T-helper 1 cell treated with Interleukin-12 subunit alpha and Interleukin-12 subunit beta and Interleukin-4 antibody, amounts not matched to agents 30 μg/mL and 1 μg/mL, for 36 hours (primary cell): Measurements from ENCODE around the gene FAM9B.

ENCODE experiments used
- H3K27ac Mint-ChIP-seq: one replicate; pipeline ENCODE4 v1.8.0; 2021; ENCODE audit warnings: mild to moderate bottlenecking, mixed read lengths
- H3K27me3 Mint-ChIP-seq: one replicate; pipeline ENCODE4 v1.8.0; 2021; ENCODE audit warnings: low read depth, mixed read lengths
- H3K36me3 Mint-ChIP-seq: one replicate; pipeline ENCODE4 v1.8.0; 2021; ENCODE audit warnings: low read depth, mixed read lengths
- H3K4me1 Mint-ChIP-seq: one replicate; pipeline ENCODE4 v1.8.0; 2021; ENCODE audit warnings: low read depth, mixed read lengths
- H3K4me3 Mint-ChIP-seq: one replicate; pipeline ENCODE4 v1.8.0; 2021; ENCODE audit warnings: mild to moderate bottlenecking, moderate library complexity, mixed read lengths
- H3K9me3 Mint-ChIP-seq: one replicate; pipeline ENCODE4 v1.8.0; 2021; ENCODE audit warnings: mixed read lengths

FAM9B gene

DNA sequence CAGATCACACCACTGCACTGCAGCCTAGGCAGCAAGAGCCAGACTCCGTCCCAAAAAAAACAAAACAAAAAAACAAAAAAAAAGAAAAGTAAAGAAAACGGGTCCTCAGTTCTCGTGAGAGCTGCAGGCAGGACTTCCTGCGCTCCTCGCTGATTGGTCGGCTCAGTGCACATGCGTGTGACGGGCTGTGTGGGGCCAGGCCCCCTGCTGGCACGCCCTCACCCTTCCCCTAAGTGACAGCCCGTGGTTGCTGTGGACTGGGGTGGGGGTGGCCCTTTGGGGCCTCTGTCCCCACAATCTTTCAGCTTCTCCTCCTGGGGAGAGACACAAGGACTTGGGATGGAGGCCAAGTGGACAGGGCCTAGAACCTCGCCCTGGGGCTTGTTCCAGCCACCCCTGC, at the start of gene FAM9B:
TSS of gene FAM9B (minus strand) at position 139 of the 400 bp plus-strand sequence. CDS start 1,141 bp downstream, outside the sequence.
- no peaks in the 10 kb centered on the region for H3K36me3 Mint-ChIP-seq
- no peaks in the 10 kb centered on the region for H3K9me3 Mint-ChIP-seq
- H3K4me1 Mint-ChIP-seq = peaks cover 4% of the 10 kb centered on the region
- peaks cover 4% of the 10 kb centered on the region for H3K27me3 Mint-ChIP-seq
- no peak within 1 kb of the TSS for H3K27ac Mint-ChIP-seq
- H3K4me3 Mint-ChIP-seq = no peak within 1 kb of the TSS

- Mint-ChIP-seq H3K4me1 (no peaks in the 10 kb centered on the region), H3K9me3 (peaks cover 6% of the 10 kb centered on the region), H3K27ac (no peak overlapping the region), H3K36me3 (peaks cover 2% of the 10 kb centered on the region), H3K27me3 (no peaks in the 10 kb centered on the region), H3K4me3 (no peak overlapping the region)
These were observed 47.3 kb upstream of the FAM9B start for GRCh38 chrX:9081271-9081670.

GRCh38 chrX:9074326-9074725, 40.4 kb upstream of the FAM9B start:
- H3K27ac Mint-ChIP-seq = no peak overlapping the region
- no peak overlapping the region for H3K4me3 Mint-ChIP-seq
- H3K4me1 Mint-ChIP-seq = no peaks in the 10 kb centered on the region
- no peaks in the 10 kb centered on the region for H3K27me3 Mint-ChIP-seq
- H3K9me3 Mint-ChIP-seq = no peaks in the 10 kb centered on the region
- H3K36me3 Mint-ChIP-seq = no peaks in the 10 kb centered on the region

- no peaks in the 10 kb centered on the region for H3K27me3 Mint-ChIP-seq
- H3K4me3 Mint-ChIP-seq = no peak overlapping the region
- no peaks in the 10 kb centered on the region for H3K9me3 Mint-ChIP-seq
- no peak overlapping the region for H3K27ac Mint-ChIP-seq
- no peaks in the 10 kb centered on the region for H3K36me3 Mint-ChIP-seq
- H3K4me1 Mint-ChIP-seq = no peaks in the 10 kb centered on the region
These were observed 38.4 kb upstream of the FAM9B start for GRCh38 chrX:9072281-9072680.

DNA sequence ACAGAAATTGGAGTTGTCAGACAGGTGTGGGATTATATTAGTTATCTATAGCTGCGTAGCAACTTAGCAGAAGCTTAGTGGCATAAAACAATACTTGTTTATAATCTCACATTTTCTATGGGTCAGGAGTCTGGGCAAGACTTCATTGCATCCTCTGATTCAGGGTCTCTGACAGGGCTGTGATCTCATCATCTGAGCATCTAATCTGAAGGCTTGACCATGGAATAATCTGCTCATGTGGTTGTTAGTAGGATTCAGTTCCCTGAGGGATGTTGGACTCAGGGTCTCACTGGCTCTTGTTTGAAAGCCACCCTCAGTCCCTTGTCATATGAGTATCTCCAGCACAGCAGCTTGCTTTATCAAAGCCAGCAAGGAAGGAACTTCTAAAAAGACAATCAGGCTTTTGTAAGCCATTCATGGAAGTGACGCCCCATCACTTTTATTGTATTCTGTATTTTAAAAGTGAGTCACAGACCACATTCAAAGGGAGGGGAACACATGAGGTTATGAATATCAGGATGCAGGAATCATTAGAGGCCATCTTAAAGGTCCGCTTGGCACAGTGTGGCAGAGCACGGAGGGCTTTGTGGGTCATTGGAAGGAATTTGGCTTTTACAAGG, 37.2 kb upstream of the FAM9B start:
- Mint-ChIP-seq H3K27me3 (no peaks in the 10 kb centered on the region), H3K9me3 (no peaks in the 10 kb centered on the region), H3K27ac (no peak overlapping the region), H3K36me3 (no peaks in the 10 kb centered on the region), H3K4me1 (no peaks in the 10 kb centered on the region), H3K4me3 (no peak overlapping the region)

DNA sequence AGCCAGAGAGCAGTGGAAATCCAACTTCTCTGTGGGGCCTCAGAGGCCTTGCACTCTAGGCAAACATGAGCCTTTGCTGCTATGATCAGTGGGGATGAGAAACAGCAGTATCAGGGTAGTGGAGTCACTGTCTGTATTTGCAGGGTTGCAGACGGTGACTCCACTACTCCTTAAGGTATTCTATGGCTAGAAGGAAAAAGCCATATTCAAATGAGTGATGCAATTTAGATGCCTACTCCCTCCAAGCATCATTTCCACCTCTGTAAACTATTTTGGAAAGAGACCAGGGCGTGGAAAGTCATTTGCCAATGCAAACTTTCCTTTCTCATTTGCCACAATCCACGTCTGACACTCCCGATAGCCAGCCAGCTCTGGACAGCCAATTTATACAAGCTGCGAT, 35.6 kb upstream of the FAM9B start:
- Mint-ChIP-seq H3K9me3 (no peaks in the 10 kb centered on the region), H3K27ac (no peak overlapping the region), H3K27me3 (no peaks in the 10 kb centered on the region), H3K36me3 (no peaks in the 10 kb centered on the region), H3K4me1 (no peaks in the 10 kb centered on the region), H3K4me3 (no peak overlapping the region)

DNA sequence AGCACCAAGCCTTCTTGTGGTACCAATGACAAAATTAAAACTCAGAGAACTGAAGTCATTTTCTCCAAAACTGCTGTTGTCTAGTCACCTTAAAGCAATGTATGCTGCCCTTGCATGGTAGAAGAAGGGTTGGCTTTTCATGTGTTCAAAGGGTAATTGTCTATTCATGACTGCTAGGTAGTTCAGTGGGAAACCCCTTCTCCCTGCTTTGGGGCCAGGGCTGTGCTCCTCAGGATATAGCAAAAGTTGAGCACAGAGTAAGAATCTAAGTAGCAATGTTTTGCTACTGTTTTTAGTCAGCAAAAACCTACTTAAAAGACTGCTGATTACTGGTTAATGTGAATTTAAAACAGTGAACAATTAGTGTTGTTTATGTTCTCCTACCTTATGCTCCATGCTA, 30.8 kb upstream of the FAM9B start:
- H3K9me3 Mint-ChIP-seq = no peaks in the 10 kb centered on the region
- no peaks in the 10 kb centered on the region for H3K36me3 Mint-ChIP-seq
- no peak overlapping the region for H3K4me3 Mint-ChIP-seq
- no peak overlapping the region for H3K27ac Mint-ChIP-seq
- H3K4me1 Mint-ChIP-seq = no peaks in the 10 kb centered on the region
- H3K27me3 Mint-ChIP-seq = no peaks in the 10 kb centered on the region

- no peak overlapping the region for H3K4me3 Mint-ChIP-seq
- no peak overlapping the region for H3K27ac Mint-ChIP-seq
- H3K36me3 Mint-ChIP-seq = no peaks in the 10 kb centered on the region
- no peaks in the 10 kb centered on the region for H3K9me3 Mint-ChIP-seq
- H3K4me1 Mint-ChIP-seq = no peaks in the 10 kb centered on the region
- H3K27me3 Mint-ChIP-seq = no peaks in the 10 kb centered on the region
These were observed 28.7 kb upstream of the FAM9B start for GRCh38 chrX:9062641-9063040.

DNA sequence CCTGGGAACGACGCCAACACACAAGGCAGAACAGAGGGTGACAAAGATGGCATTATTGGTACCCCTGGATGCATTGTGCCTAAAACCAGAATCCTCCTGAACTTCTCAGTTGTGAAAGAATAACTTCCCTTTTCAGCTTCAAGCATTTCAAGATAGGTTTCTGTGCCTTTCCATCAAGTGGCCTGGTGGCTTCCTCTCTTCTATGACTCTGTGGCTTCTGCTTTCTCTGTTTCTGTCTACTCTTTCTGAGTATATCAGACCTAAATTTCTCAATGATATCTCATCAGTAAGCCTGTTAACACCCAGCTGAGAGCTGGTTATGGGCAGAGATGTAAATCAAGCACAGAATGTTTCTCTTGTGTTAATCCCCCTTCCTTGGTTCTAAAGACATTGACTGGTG, 21.4 kb upstream of the FAM9B start:
- Mint-ChIP-seq H3K4me1 (no peaks in the 10 kb centered on the region), H3K9me3 (no peaks in the 10 kb centered on the region), H3K4me3 (no peak overlapping the region), H3K36me3 (no peaks in the 10 kb centered on the region), H3K27ac (no peak overlapping the region), H3K27me3 (no peaks in the 10 kb centered on the region)

DNA sequence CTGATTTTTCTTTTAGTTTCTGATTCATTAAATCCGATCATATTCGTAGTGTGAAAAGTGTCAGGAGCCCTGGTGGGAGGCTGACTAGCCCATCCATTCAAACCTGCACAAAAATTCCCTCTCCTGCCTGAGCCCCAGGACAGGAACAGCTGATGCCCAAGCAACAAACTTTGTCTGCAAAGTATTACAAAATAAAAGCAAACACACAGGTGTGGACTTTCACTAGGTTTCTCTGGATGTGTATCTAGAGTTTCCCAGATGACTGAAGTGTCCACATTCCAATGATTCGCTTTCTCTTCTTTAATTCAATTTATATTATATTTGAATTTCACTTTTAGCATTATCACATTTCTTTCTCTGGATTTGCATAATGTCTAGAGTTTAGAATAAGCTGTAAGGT, 18.2 kb upstream of the FAM9B start:
- Mint-ChIP-seq H3K4me1 (no peaks in the 10 kb centered on the region), H3K27me3 (no peaks in the 10 kb centered on the region), H3K36me3 (no peaks in the 10 kb centered on the region), H3K4me3 (no peak overlapping the region), H3K9me3 (no peaks in the 10 kb centered on the region), H3K27ac (no peak overlapping the region)

DNA sequence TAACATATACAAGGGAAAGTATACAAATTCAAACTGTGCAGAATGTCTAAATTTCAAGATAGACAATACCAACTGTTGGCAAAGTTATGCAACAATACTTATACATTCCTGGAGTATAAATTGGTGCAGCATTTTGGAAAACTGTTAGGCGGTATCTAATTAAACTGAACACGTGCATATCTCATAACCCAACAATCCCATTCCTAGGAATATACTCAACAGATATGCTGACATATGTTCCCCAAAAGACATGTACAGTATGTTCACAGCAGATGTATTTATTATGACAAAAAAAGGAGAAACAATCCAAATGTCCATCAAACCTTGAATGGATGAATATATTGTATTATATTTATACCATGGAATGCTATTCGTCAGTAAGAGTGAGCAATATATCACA, 16.4 kb upstream of the FAM9B start:
- no peaks in the 10 kb centered on the region for H3K9me3 Mint-ChIP-seq
- no peaks in the 10 kb centered on the region for H3K36me3 Mint-ChIP-seq
- H3K4me3 Mint-ChIP-seq = no peak overlapping the region
- H3K27me3 Mint-ChIP-seq = no peaks in the 10 kb centered on the region
- H3K4me1 Mint-ChIP-seq = no peaks in the 10 kb centered on the region
- no peak overlapping the region for H3K27ac Mint-ChIP-seq

DNA sequence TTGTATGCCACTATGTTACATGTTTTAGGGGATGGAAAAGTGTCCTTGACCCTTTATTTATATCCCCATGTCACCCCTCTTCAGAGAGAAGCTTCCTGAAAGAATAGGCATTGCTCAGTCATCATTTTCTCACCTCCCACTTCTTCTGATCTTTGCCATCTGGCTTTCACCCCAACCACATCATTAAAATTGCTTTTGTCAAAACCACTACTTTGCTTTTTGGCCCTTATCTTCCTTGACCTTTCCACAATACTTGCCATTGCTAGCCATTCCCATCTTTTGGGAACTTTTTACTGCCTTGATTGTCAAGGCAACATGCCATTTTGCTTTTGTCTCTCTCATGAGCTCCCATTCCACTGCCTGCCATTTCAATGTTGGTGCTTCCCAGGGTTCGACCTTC, 14.9 kb upstream of the FAM9B start:
- H3K9me3 Mint-ChIP-seq = no peaks in the 10 kb centered on the region
- H3K27me3 Mint-ChIP-seq = no peaks in the 10 kb centered on the region
- no peaks in the 10 kb centered on the region for H3K36me3 Mint-ChIP-seq
- H3K4me3 Mint-ChIP-seq = no peak overlapping the region
- no peak overlapping the region for H3K27ac Mint-ChIP-seq
- no peaks in the 10 kb centered on the region for H3K4me1 Mint-ChIP-seq

DNA sequence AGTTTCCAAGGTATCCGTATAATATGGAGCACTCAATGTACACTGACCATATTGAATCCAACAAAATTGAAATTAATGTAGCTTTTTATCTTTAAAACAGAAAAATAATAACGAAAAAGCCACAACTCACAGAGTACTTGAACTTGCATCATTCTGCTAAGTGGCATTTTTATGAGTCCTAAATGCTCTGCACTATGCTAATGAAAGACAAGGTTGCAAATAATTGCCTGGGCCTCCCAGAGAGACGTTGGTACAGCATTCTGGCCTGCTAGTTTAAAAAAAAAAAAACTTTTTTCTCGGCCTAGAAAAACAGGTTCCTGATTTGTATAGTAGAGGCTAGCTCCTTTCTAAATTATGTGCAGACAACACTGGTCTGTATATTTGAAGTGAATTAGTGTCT, 4.3 kb upstream of the FAM9B start:
- H3K9me3 Mint-ChIP-seq = no peaks in the 10 kb centered on the region
- no peak overlapping the region for H3K27ac Mint-ChIP-seq
- no peaks in the 10 kb centered on the region for H3K27me3 Mint-ChIP-seq
- peaks cover 4% of the 10 kb centered on the region for H3K4me1 Mint-ChIP-seq
- no peak overlapping the region for H3K4me3 Mint-ChIP-seq
- H3K36me3 Mint-ChIP-seq = no peaks in the 10 kb centered on the region

GRCh38 chrX:9037296-9037695, 3.4 kb upstream of the FAM9B start:
- H3K4me1 Mint-ChIP-seq = peaks cover 4% of the 10 kb centered on the region
- H3K9me3 Mint-ChIP-seq = no peaks in the 10 kb centered on the region
- H3K36me3 Mint-ChIP-seq = no peaks in the 10 kb centered on the region
- H3K4me3 Mint-ChIP-seq = no peak overlapping the region
- no peaks in the 10 kb centered on the region for H3K27me3 Mint-ChIP-seq
- H3K27ac Mint-ChIP-seq = no peak overlapping the region

GRCh38 chrX:9033586-9033985, 341 bp downstream of the FAM9B start:
- H3K4me1 Mint-ChIP-seq = peaks cover 4% of the 10 kb centered on the region
- no peak overlapping the region for H3K27ac Mint-ChIP-seq
- no peaks in the 10 kb centered on the region for H3K9me3 Mint-ChIP-seq
- H3K4me3 Mint-ChIP-seq = no peak overlapping the region
- H3K27me3 Mint-ChIP-seq = peaks cover 5% of the 10 kb centered on the region
- H3K36me3 Mint-ChIP-seq = no peaks in the 10 kb centered on the region

DNA sequence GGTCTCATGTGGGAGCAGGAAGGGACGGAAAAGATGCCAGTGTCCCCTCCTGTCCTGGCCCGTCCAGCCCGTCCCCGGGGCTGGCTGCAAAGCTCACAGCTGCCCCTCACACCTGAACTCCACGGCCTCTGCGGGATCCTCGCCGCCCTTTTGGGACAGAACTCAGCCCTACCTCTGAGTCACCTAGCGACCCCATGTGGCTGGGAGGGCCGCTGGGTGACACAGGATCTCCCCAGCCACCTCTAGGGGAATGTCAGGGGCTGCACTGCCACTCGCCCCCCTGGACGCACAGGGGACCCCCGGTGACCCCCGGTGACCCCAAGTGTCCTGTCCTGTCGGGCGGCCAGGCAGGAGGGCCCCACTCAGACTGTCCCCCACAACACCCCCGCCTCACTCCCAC, 748 bp downstream of the FAM9B start:
- Mint-ChIP-seq H3K4me1 (peaks cover 4% of the 10 kb centered on the region), H3K36me3 (no peaks in the 10 kb centered on the region), H3K4me3 (no peak overlapping the region), H3K9me3 (no peaks in the 10 kb centered on the region), H3K27me3 (peaks cover 8% of the 10 kb centered on the region), H3K27ac (no peak overlapping the region)
